Measurements from ENCODE around the gene OR3A1.
"Not testable (repeated sequence)": the region's sequence is repeated elsewhere in the genome, so short reads cannot be mapped to it uniquely, and the experiment has no call there.

Gene OR3A1, protein sequence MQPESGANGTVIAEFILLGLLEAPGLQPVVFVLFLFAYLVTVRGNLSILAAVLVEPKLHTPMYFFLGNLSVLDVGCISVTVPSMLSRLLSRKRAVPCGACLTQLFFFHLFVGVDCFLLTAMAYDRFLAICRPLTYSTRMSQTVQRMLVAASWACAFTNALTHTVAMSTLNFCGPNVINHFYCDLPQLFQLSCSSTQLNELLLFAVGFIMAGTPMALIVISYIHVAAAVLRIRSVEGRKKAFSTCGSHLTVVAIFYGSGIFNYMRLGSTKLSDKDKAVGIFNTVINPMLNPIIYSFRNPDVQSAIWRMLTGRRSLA

GRCh38 chr17:3298260-3298659 lies at the start of gene OR3A1:
Gene OR3A1 (minus strand): TSS chr17:3298360. CDS start chr17:3292582, 5,778 bp downstream.
- DNase-seq, result no peak

DNA sequence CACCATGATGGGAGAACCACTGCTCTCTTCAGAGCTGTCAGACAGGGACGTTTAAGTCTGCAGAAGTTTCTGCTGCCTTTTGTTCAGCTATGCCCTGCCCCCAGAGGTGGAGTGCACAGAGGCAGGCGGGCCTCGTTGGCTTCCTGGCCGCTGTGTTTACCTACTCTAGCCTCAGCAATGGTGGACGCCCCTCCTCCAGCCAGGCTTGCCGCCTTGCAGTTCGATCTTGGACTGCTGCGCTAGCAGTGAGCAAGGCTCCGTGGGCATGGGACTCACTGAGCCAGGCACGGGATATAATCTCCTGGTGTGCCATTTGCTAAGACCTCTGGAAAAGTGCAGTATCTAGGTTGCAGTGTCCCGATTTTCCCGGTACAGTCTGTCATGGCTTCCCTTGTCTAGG lies 44.6 kb upstream of the OR3A1 start:
- not testable (repeated sequence) for DNase-seq

- DNase-seq, result no peak
These were observed 37.7 kb upstream of the OR3A1 start for GRCh38 chr17:3335876-3336275.

GRCh38 chr17:3318336-3318735 lies 20.2 kb upstream of the OR3A1 start:
- DNase-seq, result no peak

- no peak for DNase-seq
These were observed 18.7 kb upstream of the OR3A1 start for GRCh38 chr17:3316836-3317235.

DNA sequence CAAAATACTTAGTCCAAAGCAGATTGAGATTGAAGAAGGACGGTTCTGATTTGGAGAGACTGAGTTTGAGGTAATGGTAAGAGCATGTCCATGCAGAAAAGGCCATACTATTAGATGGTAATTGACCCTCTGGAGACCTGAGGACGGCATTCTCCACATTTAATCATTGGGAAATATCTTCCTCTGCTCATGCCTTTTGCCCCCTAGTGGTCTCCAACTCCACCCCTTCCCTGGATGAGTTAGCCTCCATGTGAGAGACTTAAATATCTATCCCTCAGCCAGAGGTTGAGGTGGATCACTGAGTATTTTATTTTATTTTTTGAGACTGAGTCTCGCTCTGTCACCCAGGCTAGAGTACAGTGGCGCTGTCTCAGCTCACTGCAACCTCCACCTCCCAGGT lies 10.4 kb upstream of the OR3A1 start:
- DNase-seq, result no peak

DNA sequence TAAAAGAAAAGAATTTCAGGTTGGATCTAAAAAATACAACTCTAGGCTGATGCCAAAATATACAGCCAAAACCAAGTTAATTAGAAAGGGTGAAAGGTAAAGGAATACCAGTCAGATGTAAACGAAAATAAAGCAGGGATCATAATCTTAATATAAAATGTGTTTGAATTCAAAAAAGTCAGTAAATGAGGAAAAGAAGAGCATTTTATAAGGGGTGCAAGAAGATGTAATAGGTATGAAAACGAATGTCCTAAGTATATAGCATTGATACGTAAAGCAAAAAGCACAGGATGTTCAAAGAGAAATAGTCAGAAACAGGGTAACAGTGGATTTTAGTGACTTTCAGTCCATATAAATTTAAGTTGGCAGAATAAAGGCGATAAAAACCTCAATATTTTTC lies 2.5 kb downstream of the OR3A1 start:
- no peak for DNase-seq

- DNase-seq, result not testable (repeated sequence)
These were observed 4.6 kb downstream of the OR3A1 start for GRCh38 chr17:3293548-3293947.

DNA sequence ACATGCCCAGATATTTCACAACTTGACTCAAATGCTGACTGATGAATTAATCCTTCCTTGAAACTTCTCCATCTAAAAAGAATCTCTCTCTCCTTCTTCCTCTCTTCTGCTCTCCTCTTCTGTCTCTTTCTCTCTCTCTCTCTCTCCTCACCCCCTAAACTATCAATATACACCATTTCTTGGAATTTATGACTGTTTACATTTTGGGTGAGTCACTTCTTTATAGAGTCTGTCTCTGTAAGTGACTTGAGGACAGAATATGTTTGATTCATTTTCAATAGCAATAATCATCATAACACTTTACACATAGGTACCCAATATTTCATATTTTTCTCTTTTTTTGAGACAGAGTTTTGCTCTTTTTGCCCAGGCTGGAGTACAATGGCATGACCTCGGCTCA lies 15.3 kb downstream of the OR3A1 start:
- DNase-seq, result no peak

DNA sequence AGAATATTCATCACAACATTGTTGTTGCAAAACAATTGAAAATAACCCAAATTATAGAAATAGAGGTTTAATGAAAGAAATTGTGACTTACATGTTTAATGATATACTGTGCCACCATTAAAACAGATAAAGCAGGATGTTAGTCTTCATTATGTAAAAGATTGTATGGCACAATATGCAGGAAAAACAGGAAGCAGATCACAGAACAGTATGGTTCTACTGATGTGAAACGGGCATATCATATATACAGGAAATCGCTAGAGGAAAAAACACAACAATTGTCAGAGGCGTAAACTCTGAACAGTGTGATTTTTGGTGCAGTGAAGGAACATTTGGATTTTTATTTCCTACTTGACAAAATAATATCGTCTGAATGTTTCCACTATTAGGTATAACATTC lies 22.0 kb downstream of the OR3A1 start:
- DNase-seq, result no peak

GRCh38 chr17:3271072-3271848 lies 26.9 kb downstream of the OR3A1 start:
- DNase-seq, result no peak

GRCh38 chr17:3260600-3260999 lies 37.6 kb downstream of the OR3A1 start:
- no peak for DNase-seq

DNA sequence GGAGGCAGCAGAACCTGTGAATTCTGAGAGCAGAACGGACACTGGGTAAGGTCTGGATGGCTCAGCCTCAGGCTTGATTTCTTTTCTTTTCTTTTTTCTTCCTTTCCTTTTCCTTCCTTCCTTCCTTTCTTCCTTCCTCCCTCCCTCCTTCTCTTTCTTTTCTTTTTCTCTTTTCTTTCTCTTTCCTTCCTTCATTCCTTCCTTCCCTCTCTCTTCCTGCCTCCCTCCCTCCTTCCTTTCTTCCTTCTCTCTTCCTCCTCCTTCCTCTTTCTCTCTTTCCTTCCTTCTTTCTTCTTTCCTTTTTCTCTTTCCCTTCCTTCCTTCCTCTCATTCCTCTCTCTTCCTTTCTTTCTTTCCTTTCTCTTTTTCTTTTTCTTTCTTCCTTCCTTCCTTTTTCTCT lies 38.0 kb downstream of the OR3A1 start:
- no peak for DNase-seq

GRCh38 chr17:3256575-3256974 lies 41.6 kb downstream of the OR3A1 start:
- no peak for DNase-seq

DNA sequence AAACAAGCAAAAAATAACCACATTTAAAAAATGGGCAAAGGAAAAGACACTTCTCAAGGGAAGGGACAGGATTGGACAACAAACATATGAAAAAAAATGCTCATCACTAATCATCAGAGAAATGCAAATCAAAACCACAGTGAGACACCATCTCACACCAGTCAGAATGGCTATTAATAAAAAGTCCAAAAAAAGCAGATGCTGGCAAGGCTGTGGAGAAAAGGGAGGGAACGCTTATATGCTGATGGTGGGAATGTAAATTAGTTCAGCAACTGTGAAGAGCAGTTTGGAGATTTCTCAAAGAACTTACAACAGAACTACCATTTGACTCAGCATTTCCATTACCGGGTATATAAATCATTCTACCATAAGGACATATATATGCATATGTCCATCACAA lies 49.1 kb downstream of the OR3A1 start:
- not testable (repeated sequence) for DNase-seq

DNA sequence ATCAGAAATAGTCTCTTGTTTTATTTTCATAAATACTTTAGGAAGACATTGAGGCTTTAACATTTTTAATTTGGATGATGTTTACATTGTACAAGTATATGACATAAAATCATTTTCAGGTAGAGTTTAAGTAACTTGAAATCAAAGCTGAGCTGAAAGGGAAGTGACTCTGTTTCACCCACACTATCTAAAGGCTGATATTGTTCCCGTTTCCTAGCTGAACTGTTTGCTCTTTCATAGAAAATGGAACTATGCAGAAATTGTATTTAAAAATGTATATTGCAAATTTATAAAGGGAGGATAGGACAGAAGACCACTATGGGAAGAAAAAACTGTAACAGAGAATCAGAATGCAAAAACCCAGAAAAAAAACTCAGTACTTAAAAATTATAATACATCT lies 53.3 kb downstream of the OR3A1 start:
- DNase-seq, result not testable (repeated sequence)

DNA sequence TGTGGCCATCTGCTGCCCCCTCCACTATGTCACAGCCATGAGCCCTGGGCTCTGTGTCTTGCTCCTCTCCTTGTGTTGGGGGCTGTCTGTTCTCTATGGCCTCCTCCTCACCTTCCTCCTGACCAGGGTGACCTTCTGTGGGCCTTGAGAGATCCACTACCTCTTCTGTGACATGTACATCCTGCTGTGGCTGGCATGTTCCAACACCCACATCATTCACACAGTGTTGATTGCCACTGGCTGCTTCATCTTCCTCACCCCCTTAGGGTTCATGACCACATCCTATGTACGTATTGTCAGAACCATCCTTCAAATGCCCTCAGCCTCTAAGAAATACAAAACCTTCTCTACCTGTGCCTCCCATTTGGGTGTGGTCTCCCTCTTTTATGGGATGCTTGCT lies 57.1 kb downstream of the OR3A1 start:
- DNase-seq, result not testable (repeated sequence)
